Stimulated activated CD4-positive, alpha-beta T cell treated with anti-CD3 and anti-CD28 coated beads, Interleukin-15, amount 100 ng/mL, for 48 hours (primary cell): Measurements from ENCODE around the gene NUP85.
A peak's percentile ranks its signal among the peaks of the same experiment; 100 is the strongest.
"Not testable (repeated sequence)": the region's sequence is repeated elsewhere in the genome, so short reads cannot be mapped to it uniquely, and the experiment has no call there.

Experiments
- DNase-seq, 2 donors: peaks; one replicate each; pipeline ENCODE4 v3.0.0-alpha.2; 2020; ENCODE audit warnings: low read depth in 2 of 2

NUP85 gene

DNA sequence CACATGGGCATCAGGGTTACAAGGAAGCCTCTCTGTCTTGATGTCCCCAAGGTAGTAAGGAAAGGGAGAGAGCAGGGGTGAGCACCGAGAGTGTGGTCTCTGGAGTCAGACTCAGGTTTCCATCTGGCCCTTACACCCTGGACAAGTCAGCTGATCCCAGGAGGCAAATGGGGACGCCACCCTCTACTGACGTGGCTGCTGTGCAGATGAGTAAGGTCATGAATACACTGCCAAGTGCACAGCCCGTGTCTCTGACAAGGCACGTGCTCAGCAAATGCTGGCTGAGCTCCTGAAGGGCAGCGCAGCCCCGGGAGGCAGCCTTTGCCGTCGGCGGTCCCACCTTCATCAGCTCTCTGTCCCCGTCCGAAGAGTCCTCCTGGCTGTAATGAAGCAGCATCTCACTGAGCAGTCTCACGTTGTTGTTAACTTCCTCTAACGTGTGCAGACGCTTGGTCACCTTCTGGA, 36.5 kb downstream of the NUP85 start:
- no peak for DNase-seq

DNA sequence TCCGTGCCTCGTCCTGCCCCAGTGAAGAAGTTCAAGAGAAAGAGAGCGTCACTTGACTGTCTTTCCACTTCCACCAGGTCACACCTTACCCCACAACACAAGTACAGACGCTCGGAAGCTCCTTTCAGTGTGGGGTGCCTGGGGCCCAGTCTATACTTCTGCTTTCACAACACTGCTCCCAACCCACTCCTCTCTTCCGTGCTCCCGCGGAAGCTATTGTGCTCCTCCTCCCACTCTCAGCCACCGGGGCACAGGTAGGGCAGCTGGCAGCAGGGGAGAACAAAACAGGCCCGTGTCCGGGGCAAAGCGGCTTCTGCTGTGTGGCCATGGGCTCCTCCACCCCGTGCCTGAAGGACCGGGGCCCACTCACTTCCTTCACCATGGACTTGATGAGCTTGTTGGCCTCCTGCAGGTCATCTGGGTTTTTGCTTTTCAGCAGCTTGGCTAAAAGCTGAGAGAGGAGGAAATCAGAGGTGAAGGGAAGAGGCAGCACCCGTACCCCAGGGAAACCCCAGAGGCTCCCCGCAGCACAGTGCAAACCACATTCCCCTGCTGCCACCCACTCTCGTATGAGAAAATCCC, 37.1 kb downstream of the NUP85 start:
- no peak for DNase-seq

GRCh38 chr17:75244133-75244866, 38.8 kb downstream of the NUP85 start:
- DNase-seq: no peak

DNA sequence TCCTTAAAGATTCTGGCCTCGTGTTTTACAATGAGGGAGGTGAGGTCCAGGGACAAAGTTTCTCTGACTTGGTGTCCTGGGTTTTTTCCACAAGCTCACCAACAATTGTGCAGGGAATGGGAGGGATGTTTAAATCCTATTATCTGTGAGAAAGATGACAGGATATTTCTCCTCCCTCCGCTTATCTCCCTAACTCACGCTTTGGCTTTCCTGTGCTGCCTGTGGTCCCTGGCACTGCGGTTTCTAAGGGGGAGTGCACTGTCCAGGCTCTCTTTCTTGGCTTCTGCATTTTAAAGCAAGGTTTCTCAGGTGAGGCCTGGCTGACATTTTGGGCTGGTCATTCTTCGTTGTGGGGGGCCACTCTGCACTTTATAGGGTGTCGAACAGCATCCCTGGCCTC, 39.5 kb downstream of the NUP85 start:
- DNase-seq: no peak

DNA sequence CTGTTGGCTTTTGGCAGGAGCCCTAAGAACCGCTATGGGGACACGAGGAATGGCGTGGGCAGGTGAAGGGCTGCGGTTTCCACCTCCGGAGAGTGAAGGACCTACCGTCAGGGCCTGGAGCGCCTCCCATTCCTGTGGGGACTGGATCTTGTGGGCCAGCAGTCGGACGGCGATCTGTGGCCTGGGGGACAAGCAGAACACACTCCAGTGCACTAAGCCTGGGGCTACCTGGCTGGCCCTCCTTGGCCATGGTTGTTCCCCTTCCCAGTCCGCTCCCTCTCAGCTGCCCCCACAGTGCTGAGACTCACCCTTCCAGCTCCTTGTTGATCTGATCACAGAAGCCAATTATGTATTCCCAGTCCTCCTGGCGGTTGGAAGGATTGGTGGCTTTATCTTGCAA, 40.9 kb downstream of the NUP85 start:
- no peak for DNase-seq

DNA sequence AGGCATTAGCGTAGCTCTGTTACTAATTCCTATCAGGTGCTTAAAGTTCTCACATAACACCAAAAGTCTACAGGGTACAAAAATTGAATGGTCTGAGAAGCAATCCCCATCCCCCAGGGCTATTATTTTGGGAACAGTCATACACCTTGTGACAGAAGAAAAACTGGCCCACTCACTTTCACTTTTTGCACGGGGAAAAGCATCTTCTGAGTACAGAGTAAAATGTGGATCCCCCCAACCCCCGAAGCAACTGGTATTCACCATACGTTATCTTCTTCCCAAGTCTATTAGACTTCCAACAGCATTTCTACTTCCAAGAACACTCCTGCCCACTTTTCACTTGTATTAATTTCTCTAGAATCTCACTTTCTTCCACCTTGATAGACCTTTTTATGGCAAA, 44.1 kb downstream of the NUP85 start:
- DNase-seq: no peak

DNA sequence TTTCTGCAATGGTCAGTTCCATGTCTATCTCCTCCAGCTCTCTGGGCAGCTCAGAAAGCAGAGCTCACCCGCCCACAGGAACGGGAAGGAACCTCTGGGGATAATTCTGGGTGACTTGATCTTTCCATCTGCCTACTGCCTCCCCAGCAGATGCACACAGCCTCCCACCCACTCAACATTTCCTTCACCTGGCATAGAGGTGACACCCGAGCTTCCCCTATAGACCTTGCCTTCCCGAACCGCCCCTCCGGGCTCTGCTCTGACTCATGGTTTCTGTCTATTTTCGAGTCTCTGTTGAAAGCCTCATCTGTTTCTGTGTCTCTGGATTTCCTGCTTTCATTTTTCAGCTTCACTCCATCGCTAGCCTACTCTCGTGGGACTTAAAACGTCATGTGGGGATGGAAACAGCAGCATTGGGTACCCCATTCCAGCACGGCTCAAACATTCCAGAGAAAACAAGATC, 44.6 kb downstream of the NUP85 start:
- DNase-seq: peak; percentile 78 to 80

- DNase-seq: no peak
Measured at GRCh38 chr17:75252039-75252816, 46.7 kb downstream of the NUP85 start.

DNA sequence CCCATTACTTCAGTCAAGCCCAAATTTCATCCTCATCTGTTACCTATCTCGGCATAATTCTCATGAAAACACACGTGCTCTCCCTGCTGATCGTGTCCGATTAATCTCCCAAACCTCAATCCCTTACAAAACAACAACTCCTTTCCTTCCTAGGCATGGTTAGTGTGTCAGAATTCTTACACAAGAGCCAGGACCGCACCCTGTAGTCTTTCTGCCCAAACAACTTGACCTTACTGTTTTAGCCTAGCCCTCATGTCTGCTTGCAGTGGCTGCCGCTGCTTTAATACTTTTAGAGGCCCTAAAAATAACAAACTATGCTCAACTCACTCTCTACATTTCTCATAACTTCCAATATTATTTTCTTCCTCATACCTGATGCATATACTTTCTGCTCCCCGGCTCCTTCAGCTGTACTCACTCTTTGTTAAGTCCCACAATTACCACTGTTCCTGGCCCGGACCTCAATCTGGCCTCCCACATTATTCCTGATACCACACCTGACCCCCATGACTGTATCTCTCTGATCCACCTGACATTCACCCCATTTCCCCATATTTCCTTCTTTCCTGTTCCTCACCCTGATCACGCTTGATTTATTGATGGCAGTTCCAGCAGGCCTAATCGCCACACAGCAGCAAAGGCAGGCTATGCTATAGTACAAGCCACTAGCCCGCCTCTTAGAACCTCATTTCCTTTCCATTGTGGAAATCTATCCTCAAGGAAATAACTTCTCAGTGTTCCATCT, 50.6 kb downstream of the NUP85 start:
- DNase-seq: not testable (repeated sequence)

DNA sequence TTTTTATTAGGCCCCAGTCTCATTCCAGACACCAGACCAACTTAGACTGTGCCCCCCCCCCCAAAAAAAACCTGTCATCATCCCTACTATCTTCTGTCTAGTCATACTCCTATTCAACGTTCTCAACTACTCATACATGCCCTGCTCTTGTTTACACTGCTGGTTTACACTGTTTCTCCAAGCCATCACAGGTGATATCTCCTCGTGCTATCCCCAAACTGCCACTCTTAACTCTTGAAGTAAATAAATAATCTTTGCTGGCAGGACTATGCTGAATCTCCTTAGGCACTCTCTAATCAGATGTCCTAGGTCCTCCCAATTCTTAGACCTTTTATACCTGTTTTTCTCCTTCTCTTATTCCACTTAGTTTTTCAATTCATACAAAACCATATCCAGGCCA, 51.7 kb downstream of the NUP85 start:
- DNase-seq: not testable (repeated sequence)

- peak in 1 of 2 donors; percentile 21 for DNase-seq
Measured at GRCh38 chr17:75260641-75261335, 55.3 kb downstream of the NUP85 start.

- peak; percentile 91 to 95 for DNase-seq
Measured at GRCh38 chr17:75261336-75262111, 56.0 kb downstream of the NUP85 start, which contains the start of the genes GGA3 and MRPS7. GGA3 (minus strand) TSS chr17:75261606; CDS start chr17:75261587, 19 bp downstream. MRPS7 (plus strand) TSS chr17:75261879; CDS start chr17:75261901, 22 bp downstream.

DNA sequence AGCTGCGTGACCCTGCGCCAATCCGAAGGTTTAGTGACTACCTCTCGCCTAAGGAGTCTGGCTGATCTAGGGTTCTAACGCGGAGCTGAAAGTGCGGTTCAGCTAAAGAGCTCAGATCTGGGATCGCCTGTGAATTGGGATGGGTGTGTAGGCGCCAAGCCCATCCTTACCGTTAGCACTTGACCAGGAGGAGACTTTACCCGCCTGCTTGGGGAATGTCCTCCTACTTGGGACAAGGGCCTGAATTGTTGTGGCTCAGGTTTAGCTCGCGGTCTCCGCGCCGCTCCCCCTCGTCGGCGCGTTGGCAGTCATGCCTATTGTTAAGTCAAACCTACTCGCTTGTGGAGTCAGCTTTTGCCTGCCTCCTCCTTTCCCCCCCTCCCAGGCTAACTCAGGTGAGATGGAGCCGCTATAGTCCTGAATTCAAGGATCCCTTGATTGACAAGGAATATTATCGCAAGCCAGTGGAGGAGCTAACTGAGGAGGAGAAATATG, 56.7 kb downstream of the NUP85 start:
- DNase-seq: no peak

GRCh38 chr17:75263055-75263454, 57.6 kb downstream of the NUP85 start:
- DNase-seq: no peak

GRCh38 chr17:75265614-75266315, 60.3 kb downstream of the NUP85 start:
- no peak for DNase-seq

GRCh38 chr17:75266316-75267152, 61.1 kb downstream of the NUP85 start:
- DNase-seq: no peak

- DNase-seq: no peak
Measured at GRCh38 chr17:75267153-75267410, 61.6 kb downstream of the NUP85 start.

GRCh38 chr17:75267411-75268232, 62.1 kb downstream of the NUP85 start:
- DNase-seq: no peak
